ENCODE data around the gene FLT4.

DNA sequence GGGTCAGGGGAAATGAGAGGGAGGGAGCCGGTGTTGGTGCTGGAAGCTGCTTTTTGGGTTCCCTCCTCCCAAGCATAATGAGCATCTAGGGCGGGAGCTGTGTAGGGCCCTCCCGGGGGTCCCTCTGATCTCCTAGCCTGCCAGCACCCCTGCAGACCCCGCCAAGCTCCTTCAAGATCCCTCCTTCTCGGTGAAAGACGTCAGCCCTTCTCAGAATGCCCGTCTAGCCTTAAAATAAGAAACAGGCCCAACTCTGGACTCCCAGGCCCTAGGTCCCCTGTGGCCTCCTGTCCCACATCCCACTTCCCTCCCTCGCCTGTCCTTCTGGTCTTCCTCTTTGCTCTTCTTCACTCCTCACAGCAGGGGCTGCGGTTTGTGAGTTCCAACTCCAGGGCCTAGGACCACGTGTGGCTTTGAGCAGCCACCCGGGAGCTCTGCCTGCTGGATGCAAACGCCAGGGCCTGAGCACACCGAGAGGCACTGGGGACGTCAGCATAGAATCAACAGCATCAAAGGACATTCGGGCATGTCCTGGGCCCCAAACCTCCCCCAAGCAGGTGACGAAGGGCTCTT, 49.3 kb downstream of the FLT4 start:
- TF ChIP-seq, protein P1, sequence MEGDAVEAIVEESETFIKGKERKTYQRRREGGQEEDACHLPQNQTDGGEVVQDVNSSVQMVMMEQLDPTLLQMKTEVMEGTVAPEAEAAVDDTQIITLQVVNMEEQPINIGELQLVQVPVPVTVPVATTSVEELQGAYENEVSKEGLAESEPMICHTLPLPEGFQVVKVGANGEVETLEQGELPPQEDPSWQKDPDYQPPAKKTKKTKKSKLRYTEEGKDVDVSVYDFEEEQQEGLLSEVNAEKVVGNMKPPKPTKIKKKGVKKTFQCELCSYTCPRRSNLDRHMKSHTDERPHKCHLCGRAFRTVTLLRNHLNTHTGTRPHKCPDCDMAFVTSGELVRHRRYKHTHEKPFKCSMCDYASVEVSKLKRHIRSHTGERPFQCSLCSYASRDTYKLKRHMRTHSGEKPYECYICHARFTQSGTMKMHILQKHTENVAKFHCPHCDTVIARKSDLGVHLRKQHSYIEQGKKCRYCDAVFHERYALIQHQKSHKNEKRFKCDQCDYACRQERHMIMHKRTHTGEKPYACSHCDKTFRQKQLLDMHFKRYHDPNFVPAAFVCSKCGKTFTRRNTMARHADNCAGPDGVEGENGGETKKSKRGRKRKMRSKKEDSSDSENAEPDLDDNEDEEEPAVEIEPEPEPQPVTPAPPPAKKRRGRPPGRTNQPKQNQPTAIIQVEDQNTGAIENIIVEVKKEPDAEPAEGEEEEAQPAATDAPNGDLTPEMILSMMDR (conservative IDR thresholded peaks at IDR 0.05; ENCODE audit: low read depth, low read length) = no peak
- TF ChIP-seq EZH2 (IDR thresholded peaks at IDR 0.05; ENCODE audit: low read length, unreplicated experiment) (no peak), EZH2phosphoT487 (IDR thresholded peaks at IDR 0.05; ENCODE audit: borderline replicate concordance, low read length) (no peak)

Data from PC-3 (cell line).